NB4 (cell line): Measurements from ENCODE around the gene FANCC.

Experiments used
- DNase-seq: peaks from one replicate; pipeline ENCODE4 v3.0.0; 2010; ENCODE audit warnings: low read depth
- H3K4me3 ChIP-seq: one replicate; pipeline ENCODE4 v1.5.1; 2011; ENCODE audit warnings: mild to moderate bottlenecking, low read depth, low read length, moderate library complexity
- MYC ChIP-seq: IDR thresholded peaks from 2 replicates; pipeline ENCODE4 v1.6.1; 2011; ENCODE audit warnings: low read depth, low read length
- POLR2A ChIP-seq: IDR thresholded peaks from 2 replicates; pipeline ENCODE4 v1.6.1; 2011; ENCODE audit warnings: mild to moderate bottlenecking; ENCODE audit not compliant: insufficient read length; ENCODE audit errors: extremely low read depth
- TF ChIP-seq, protein P1 (sequence below): IDR thresholded peaks from one replicate; pipeline ENCODE4 v1.5.1; 2012; ENCODE audit warnings: low read depth, low read length
- TF ChIP-seq, protein P2 (sequence below): IDR thresholded peaks from 2 replicates; pipeline ENCODE4 v1.6.1; 2011; ENCODE audit warnings: low read depth, low read length

FANCC gene

DNA sequence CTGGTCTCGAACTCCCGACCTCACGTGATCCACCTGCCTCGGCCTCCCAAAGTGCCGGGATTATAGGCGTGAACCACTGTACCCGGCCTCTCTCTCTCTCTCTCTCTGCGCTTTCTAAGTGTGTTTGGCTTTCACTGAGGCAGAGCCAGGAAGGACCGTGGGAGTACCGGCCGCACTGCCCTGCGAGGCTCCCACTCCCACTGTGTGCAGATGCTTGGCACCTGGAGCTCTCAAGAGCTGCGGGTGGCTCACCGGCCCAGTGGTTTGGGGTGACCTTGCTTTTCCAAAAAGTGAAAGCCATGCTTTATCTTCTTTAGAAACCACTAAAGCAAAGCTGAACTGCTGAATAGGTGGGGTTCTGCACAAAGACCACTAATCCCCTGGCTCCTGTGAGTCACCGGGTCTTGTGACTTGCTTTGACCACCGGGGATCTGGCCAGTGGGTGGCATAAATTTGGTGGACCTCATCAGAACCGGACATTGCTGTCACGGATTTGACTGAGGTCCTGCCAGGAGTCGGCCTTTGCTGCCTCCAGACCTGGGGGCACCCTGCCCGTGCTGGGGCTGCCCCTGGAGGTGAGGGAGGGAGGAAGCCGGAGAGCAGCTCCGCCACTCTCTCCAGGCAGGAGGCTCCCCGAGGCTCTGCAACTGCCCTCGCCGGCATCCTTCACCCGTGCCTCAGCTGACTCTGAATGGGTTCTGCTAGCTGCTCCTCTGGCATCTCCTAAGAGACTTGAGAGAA is 228.9 kb downstream of the FANCC start:
- TF ChIP-seq, protein P1, sequence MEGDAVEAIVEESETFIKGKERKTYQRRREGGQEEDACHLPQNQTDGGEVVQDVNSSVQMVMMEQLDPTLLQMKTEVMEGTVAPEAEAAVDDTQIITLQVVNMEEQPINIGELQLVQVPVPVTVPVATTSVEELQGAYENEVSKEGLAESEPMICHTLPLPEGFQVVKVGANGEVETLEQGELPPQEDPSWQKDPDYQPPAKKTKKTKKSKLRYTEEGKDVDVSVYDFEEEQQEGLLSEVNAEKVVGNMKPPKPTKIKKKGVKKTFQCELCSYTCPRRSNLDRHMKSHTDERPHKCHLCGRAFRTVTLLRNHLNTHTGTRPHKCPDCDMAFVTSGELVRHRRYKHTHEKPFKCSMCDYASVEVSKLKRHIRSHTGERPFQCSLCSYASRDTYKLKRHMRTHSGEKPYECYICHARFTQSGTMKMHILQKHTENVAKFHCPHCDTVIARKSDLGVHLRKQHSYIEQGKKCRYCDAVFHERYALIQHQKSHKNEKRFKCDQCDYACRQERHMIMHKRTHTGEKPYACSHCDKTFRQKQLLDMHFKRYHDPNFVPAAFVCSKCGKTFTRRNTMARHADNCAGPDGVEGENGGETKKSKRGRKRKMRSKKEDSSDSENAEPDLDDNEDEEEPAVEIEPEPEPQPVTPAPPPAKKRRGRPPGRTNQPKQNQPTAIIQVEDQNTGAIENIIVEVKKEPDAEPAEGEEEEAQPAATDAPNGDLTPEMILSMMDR, result no peak
- TF ChIP-seq MYC (no peak), POLR2A (no peak)
- TF ChIP-seq, protein P2, sequence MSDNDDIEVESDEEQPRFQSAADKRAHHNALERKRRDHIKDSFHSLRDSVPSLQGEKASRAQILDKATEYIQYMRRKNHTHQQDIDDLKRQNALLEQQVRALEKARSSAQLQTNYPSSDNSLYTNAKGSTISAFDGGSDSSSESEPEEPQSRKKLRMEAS, result no peak
- DNase-seq, result no peak

DNA sequence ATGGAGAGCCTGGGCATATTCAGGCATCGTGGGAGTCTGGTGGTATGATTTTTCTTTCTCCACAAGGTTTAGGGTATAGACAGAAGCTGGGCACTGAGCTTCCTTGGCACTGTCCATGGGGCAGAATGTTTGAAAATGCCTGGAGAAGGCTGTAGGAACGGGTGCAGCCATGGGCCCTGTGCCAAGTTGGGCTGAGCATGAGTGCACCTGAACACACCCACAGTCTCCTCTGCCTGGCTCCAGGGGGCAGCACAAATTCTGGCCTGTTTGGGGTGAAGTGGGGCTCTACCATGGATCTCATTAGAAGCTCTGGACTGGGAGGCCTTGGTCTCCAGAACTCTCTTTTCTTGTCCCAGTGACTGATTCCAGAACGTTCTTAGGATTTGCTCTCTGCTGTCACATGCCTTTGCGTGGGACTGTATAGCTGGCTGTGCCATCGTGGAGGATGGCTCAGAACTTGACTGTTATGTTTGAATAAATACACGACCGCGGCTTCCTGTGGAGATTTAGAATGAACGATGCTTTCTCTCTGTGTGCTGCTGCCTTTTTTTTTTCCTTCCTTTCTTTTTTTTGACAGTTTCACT is 229.8 kb downstream of the FANCC start:
- TF ChIP-seq POLR2A (no peak), MYC (no peak)
- TF ChIP-seq, protein P1, result peak; percentile 24
- TF ChIP-seq, protein P2, result no peak
- peak; percentile 12 for DNase-seq
- H3K4me3 ChIP-seq, result no peak overlapping the region

More for the DNA sequence above, 228.9 kb downstream of the FANCC start:
- no peak overlapping the region for H3K4me3 ChIP-seq

DNA sequence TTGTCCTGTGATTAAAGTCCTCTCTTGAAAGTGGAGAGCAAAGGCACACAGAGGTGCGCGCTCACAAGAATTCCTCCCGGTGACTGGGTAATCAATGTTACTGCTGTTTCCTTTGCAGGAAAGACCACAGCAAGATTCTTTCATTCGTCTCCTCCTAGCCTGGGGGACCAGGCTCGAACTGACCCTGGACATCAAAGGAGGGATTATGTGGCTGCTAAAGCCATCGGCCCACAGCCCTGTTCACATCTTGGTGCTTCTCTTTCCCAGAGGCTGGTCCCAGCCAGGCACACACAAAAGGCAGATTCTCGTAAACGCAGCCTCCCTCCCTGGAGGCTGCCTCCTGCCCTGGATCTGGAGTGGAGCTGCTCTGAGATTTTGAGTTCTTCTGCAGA is 230.9 kb downstream of the FANCC start:
- no peak for DNase-seq
- TF ChIP-seq, protein P2, result no peak
- TF ChIP-seq MYC, result no peak
- no peak for TF ChIP-seq POLR2A
- TF ChIP-seq, protein P1, result no peak
- no peak overlapping the region for H3K4me3 ChIP-seq

DNA sequence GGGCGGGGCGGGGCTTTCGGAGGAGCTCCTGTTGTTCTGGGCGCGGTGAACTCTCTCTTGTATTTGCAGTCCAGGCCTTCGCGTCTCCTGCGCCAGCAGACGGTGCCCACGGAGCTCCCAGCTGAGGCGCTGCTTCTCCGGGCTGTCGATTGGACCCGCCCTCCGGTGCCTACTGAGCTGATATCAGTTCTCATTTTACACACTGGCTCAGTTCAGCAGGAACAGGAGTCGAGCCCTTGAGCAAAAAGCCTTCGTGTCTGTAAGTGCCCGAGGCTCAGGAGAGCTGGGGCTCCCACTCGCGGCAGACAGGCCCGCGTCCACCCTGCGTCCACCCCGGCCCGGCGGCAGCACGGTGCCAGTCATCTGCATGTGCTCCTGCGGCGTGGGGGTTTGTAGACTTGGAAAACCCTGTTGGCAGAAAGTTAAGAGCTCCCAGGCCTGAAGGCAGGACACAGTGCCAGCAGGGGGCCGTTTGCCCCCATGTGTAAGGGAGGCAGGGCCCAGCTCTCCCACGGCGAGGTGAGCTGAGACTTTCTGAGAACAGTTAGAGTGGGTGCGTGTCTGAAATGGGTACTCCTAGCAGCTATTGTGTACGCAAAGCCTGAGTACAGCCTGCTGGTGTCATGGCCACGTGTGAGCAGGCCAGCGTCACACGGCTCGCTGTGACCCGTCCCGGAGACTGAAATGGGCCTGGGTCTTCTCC is 231.5 kb downstream of the FANCC start:
- no peak for TF ChIP-seq POLR2A
- no peak overlapping the region for H3K4me3 ChIP-seq
- no peak for DNase-seq

DNA sequence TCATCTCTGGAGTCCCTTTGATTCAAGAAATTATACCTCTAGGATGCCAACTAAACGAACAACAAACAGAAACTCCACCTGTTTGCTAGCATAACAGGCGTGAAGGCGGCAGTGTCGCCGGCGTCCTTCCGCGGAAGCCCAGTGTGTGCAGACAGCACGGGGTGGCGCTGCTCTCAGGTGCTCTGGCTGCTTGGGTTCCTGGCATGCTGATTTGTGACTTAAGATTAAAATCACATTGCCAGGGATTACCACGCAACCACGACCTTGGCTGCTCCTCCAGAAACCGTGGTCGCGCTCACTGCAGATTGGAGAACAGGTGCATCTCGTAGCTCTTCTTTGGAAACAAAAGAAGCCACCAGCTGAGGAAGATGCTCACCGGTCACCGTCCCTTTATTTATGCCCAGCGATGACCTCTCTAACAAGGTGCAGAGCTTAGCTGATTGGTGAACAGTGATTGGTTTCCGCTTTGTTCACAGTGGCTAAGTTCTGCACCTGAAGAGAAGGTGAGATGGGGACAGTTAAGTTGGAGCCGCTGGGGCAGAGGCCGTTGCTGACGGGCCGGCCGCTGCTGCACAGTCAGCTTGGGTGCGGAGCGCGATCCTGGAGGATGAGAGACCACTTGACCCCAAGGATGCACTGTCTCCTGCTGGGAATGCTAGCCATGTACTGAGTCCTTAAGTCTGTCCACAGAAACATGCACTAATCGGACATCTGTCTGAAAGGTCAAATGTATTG is 232.3 kb downstream of the FANCC start:
- DNase-seq, result no peak
- TF ChIP-seq POLR2A (no peak), MYC (no peak)
- TF ChIP-seq, protein P2, result no peak
- TF ChIP-seq, protein P1, result no peak
- H3K4me3 ChIP-seq, result no peak overlapping the region

DNA sequence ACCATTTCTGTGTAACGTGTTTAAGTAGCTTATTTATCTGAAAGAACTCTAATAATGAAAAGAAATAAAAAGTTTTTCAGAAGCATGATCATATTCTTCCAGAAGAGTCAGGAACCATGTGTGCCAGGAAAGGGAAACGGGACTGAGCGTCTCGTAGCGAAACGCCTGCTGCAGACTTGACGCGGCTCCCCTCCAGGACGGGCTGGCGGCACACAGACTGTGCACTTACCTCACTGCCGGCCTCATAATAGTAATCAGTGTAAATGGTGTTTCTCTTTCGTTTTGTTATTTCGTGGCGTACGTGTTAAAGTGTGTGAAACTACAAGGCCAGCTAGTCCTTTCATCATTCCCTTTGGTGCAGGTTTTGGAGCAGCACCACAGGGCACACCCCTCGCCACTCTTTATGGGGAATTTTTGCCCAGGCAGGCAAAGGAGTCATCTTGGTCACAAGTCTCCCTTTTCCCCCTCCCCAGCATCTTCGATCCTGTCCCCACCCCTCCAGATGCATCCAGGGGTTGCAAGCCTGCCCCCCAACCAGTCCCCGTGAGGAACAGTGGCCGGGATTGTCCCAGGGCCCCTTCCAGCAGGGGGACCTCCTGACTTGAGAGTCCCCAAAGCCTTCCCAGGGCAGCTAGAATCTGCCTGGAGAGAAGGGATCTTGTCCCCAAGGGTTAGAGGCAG is 233.1 kb downstream of the FANCC start:
- DNase-seq, result no peak
- H3K4me3 ChIP-seq, result no peak overlapping the region
- TF ChIP-seq, protein P2, result no peak
- TF ChIP-seq, protein P1, result no peak
- TF ChIP-seq MYC, result no peak
- no peak for TF ChIP-seq POLR2A
